IMR-90 (cell line): Measurements from ENCODE around the gene PAK6. TPM values are rescaled to one million over a fixed set of nuclear protein-coding genes. Genes with fewer than 3 reads are reported as not detected.

ENCODE experiments used
- ATAC-seq: fragments of 200-7000 bp; cut with Tn5 transposase; 2 replicates; pipeline ENCODE4 v1.9.1; 2020; ENCODE audit warnings: low read depth, mild to moderate bottlenecking, moderate library complexity
- BruUV-seq: library from RNA; stranded (reverse); fragments of 400-500 nt; replicated peaks from 2 replicates; lab custom pipeline; 2021; lab: Mats Ljungman, UMichigan
- CTCF ChIA-PET: fragments of 300-600 bp; formaldehyde crosslinking; extraction: SDS; loops from one replicate; lab custom pipeline; 2021; ENCODE audit warnings: antibody characterized with exemption; lab: Yijun Ruan, JAX
- POLR2A ChIA-PET: fragments of 300-600 bp; sonication (Branson Sonifier 250); formaldehyde crosslinking; loops from one replicate; lab custom pipeline; 2022; ENCODE audit warnings: antibody characterized with exemption; ENCODE audit not compliant: unreplicated experiment; lab: Charles Lee
- DNase-seq: peaks from one replicate; pipeline ENCODE4 v3.0.0; 2013
- H2AFZ ChIP-seq: replicated peaks from 2 replicates; pipeline ENCODE3; 2013; ENCODE audit warnings: low read length, mild to moderate bottlenecking; ENCODE audit not compliant: poor library complexity
- H2AK5ac ChIP-seq: 2 replicates; pipeline ENCODE4 v1.6.1; 2013; ENCODE audit warnings: low read depth, low read length, inconsistent platforms
- H2AK9ac ChIP-seq: replicated peaks from 2 replicates; pipeline ENCODE3; 2013; ENCODE audit warnings: mild to moderate bottlenecking, low read depth, low read length, moderate library complexity; ENCODE audit not compliant: poor library complexity
- H2BK120ac ChIP-seq: 2 replicates; pipeline ENCODE4 v1.6.1; 2013; ENCODE audit warnings: low read depth, low read length, inconsistent platforms
- H2BK15ac ChIP-seq: 3 replicates; pipeline ENCODE4 v1.6.1; 2013; ENCODE audit warnings: low read depth, low read length, inconsistent platforms
- H2BK20ac ChIP-seq: 2 replicates; pipeline ENCODE4 v1.6.1; 2013; ENCODE audit warnings: low read depth, mild to moderate bottlenecking, inconsistent platforms, low read length, moderate library complexity
- H2BK5ac ChIP-seq: 2 replicates; pipeline ENCODE4 v1.6.1; 2013; ENCODE audit warnings: mild to moderate bottlenecking, low read depth, low read length, inconsistent platforms; ENCODE audit not compliant: poor library complexity, severe bottlenecking
- H3K14ac ChIP-seq: replicated peaks from 2 replicates; pipeline ENCODE4 v1.6.1; 2013; ENCODE audit warnings: low read depth, low read length, inconsistent platforms
- H3K18ac ChIP-seq: 2 replicates; pipeline ENCODE4 v1.6.1; 2013; ENCODE audit warnings: low read depth, low read length, control low read depth
- H3K23ac ChIP-seq: 2 replicates; pipeline ENCODE4 v1.6.1; 2013; ENCODE audit warnings: low read depth, low read length, inconsistent platforms
- H3K27ac ChIP-seq: 2 replicates; pipeline ENCODE4 v1.5.1; 2013; ENCODE audit warnings: mild to moderate bottlenecking, control low read depth, low read length; ENCODE audit not compliant: insufficient read depth
- H3K27me3 ChIP-seq: 2 replicates; pipeline ENCODE4 v1.6.1; 2013; ENCODE audit warnings: low read length; ENCODE audit not compliant: control insufficient read depth, insufficient read depth
- H3K36me3 ChIP-seq: 2 replicates; pipeline ENCODE4 v1.6.1; 2013; ENCODE audit warnings: low read length, mixed read lengths; ENCODE audit not compliant: control insufficient read depth, insufficient read depth
- H3K4ac ChIP-seq: 2 replicates; pipeline ENCODE4 v1.6.1; 2013; ENCODE audit warnings: low read depth, low read length, inconsistent platforms
- H3K4me1 ChIP-seq: 2 replicates; pipeline ENCODE4 v1.6.1; 2013; ENCODE audit warnings: low read length, mixed read lengths; ENCODE audit not compliant: control insufficient read depth, insufficient read depth
- H3K4me2 ChIP-seq: 2 replicates; pipeline ENCODE4 v1.6.1; 2013; ENCODE audit warnings: low read depth, mild to moderate bottlenecking, control low read depth, low read length, moderate library complexity
- H3K4me3 ChIP-seq: 2 replicates; pipeline ENCODE4 v1.5.1; 2013; ENCODE audit warnings: low read depth, mild to moderate bottlenecking, control low read depth, low read length, moderate library complexity; ENCODE audit not compliant: insufficient read depth
- H3K56ac ChIP-seq: 2 replicates; pipeline ENCODE4 v1.6.1; 2013; ENCODE audit warnings: low read length, inconsistent platforms; ENCODE audit not compliant: insufficient read depth; ENCODE audit errors: extremely low read depth
- H3K79me1 ChIP-seq, 2 experiments: 2 replicates each; pipeline ENCODE4 v1.6.1; 2013; ENCODE audit warnings: low read length in 2 of 2, inconsistent platforms in 1 of 2, low read depth in 1 of 2
- H3K9ac ChIP-seq: 2 replicates; pipeline ENCODE4 v1.6.1; 2013; ENCODE audit warnings: low read depth, low read length, control low read depth
- H3K9me1 ChIP-seq: 2 replicates; pipeline ENCODE4 v1.6.1; 2013; ENCODE audit warnings: low read length, inconsistent platforms; ENCODE audit not compliant: insufficient read depth
- H3K9me3 ChIP-seq: 2 replicates; pipeline ENCODE4 v1.6.1; 2013; ENCODE audit warnings: low read length; ENCODE audit not compliant: control insufficient read depth, insufficient read depth
- H4K20me1 ChIP-seq: 2 replicates; pipeline ENCODE4 v1.6.1; 2013; ENCODE audit warnings: low read length, inconsistent platforms; ENCODE audit not compliant: insufficient read depth
- H4K5ac ChIP-seq: 2 replicates; pipeline ENCODE4 v1.6.1; 2013; ENCODE audit warnings: mild to moderate bottlenecking, low read depth, low read length, control low read depth
- H4K8ac ChIP-seq, 2 experiments: 2 replicates each; pipeline ENCODE4 v1.6.1; 2013; ENCODE audit warnings: low read depth in 2 of 2, low read length in 2 of 2, control low read depth in 1 of 2, inconsistent platforms in 1 of 2
- H4K91ac ChIP-seq: 2 replicates; pipeline ENCODE4 v1.6.1; 2013; ENCODE audit warnings: low read depth, low read length, inconsistent platforms; ENCODE audit not compliant: insufficient read depth
- CEBPB ChIP-seq: IDR thresholded peaks from 2 replicates; pipeline ENCODE4 v1.6.1; 2012; ENCODE audit warnings: low read depth, low read length, improper control_type of control experiment
- CHD1 ChIP-seq: IDR thresholded peaks from 2 replicates; pipeline ENCODE4 v1.6.1; 2012; ENCODE audit warnings: low read depth, low read length, improper control_type of control experiment
- FOS ChIP-seq: fragments of 150-350 bp; IDR thresholded peaks from 2 replicates; pipeline ENCODE4 v1.6.1; 2016; ENCODE audit warnings: low read depth, low read length
- MAZ ChIP-seq: IDR thresholded peaks from 2 replicates; pipeline ENCODE4 v1.6.1; 2012; ENCODE audit warnings: low read depth, mild to moderate bottlenecking, low read length, improper control_type of control experiment, moderate library complexity, borderline replicate concordance
- MXI1 ChIP-seq: IDR thresholded peaks from 2 replicates; pipeline ENCODE4 v1.6.1; 2012; ENCODE audit warnings: low read depth, mild to moderate bottlenecking, low read length, moderate library complexity, borderline replicate concordance
- NFE2L2 ChIP-seq: fragments of 150-350 bp; IDR thresholded peaks from 2 replicates; pipeline ENCODE4 v1.6.1; 2016; ENCODE audit warnings: low read depth, mild to moderate bottlenecking, low read length
- RAD21 ChIP-seq: IDR thresholded peaks from 2 replicates; pipeline ENCODE4 v1.6.1; 2012; ENCODE audit warnings: low read length, improper control_type of control experiment
- RCOR1 ChIP-seq: IDR thresholded peaks from 2 replicates; pipeline ENCODE4 v1.6.1; 2012; ENCODE audit warnings: mild to moderate bottlenecking, low read length, improper control_type of control experiment; ENCODE audit not compliant: insufficient replicate concordance
- RFX5 ChIP-seq: IDR thresholded peaks from 2 replicates; pipeline ENCODE4 v1.8.0; 2012; ENCODE audit warnings: low read depth, mild to moderate bottlenecking, low read length, moderate library complexity
- SMC3 ChIP-seq: fragments of 150-350 bp; IDR thresholded peaks from 2 replicates; pipeline ENCODE4 v1.6.1; 2016; ENCODE audit warnings: low read depth, mild to moderate bottlenecking, antibody characterized with exemption, low read length, moderate library complexity
- USF2 ChIP-seq: fragments of 150-350 bp; IDR thresholded peaks from 2 replicates; pipeline ENCODE4 v1.6.1; 2017; ENCODE audit warnings: mild to moderate bottlenecking, antibody characterized with exemption, low read length, low read depth
- WGBS, 2 experiments: methylation state at CpG; one replicate each; pipeline versions ENCODE4 v1.1.5 to v1.1.7; 2013; ENCODE audit warnings: missing lambda C conversion rate in 2 of 2; ENCODE audit not compliant: insufficient read length in 1 of 2; ENCODE audit errors: extremely low coverage in 2 of 2; 5-methylcytosine and 5-hydroxymethylcytosine counted together
- dilution Hi-C: fragments of 300-500 bp; cut with HindIII; formaldehyde crosslinking; loops from one replicate; pipeline ENCODE4 v1.14.3; 2018; ENCODE audit warnings: low sequenced_read_pairs; ENCODE audit not compliant: unreplicated experiment
- in situ Hi-C: fragments of 300-500 bp; cut with MboI; formaldehyde crosslinking; loops from 3 replicates; pipeline ENCODE4 v1.14.3; 2019; ENCODE audit warnings: low sequenced_read_pairs, inconsistent platforms, mixed read lengths
- intact Hi-C: fragments of 100-400 bp; cut with micrococcal nuclease; formaldehyde crosslinking; loops from 2 replicates; pipeline ENCODE4 v1.10.0; 2022
- polyA plus RNA-seq, 3 experiments: library from polyadenylated mRNA; depleted of rRNA; stranded (reverse); fragments of >200 nt; gene quantifications; 2 replicates each; pipeline ENCODE4 v1.2.3, GENCODE V29; 2012; ENCODE audit warnings: low replicate concordance in 1 of 3
- total RNA-seq: library from RNA; depleted of rRNA; stranded (reverse); fragments of >200 nt; gene quantifications from 2 replicates; pipeline ENCODE4 v1.2.3, GENCODE V29; 2012

Gene PAK6
- total and polyA plus RNA-seq, 2 of the 4 experiments (the other 2 are of a cell fraction) = 0.21 TPM; not detected in 1

GRCh38 chr15:40277471-40277870 lies 38.6 kb downstream of the PAK6 start:
- Histone ChIP-seq H2AFZ (peak overlapping the region; percentile 63), H3K27me3 (peaks cover 47% of the 10 kb centered on the region), H3K9me1 (no peaks in the 10 kb centered on the region), H2AK5ac (no peak overlapping the region), H4K91ac (no peak overlapping the region), H3K36me3 (no peaks in the 10 kb centered on the region), H4K8ac (no peak overlapping the region), H3K9ac (no peak overlapping the region), H2BK5ac (no peak overlapping the region), H4K5ac (no peak overlapping the region), H3K23ac (no peak overlapping the region), H3K4me3 (no peak overlapping the region), H3K14ac (no peak overlapping the region), H3K9me3 (no peaks in the 10 kb centered on the region), H3K4ac (no peak overlapping the region), H3K4me2 (no peak overlapping the region), H4K20me1 (no peaks in the 10 kb centered on the region), H3K27ac (no peak overlapping the region), H3K18ac (no peak overlapping the region), H3K79me1 (no peaks in the 10 kb centered on the region), H3K4me1 (peaks cover 4% of the 10 kb centered on the region), H3K56ac (no peak overlapping the region), H2BK120ac (no peak overlapping the region), H2AK9ac (no peak overlapping the region), H2BK20ac (no peak overlapping the region), H2BK15ac (no peak overlapping the region)
- BruUV-seq = no TSS peak
- CTCF ChIA-PET = interaction anchor here (6.0 kb wide), 1 partner anchor 59 kb away, joined by 81 read pairs; no protein-coding TSS in a partner anchor
- WGBS, 2 experiments = 33% methylated on average over 3 of the region's 16 CpGs; no CpG with 5 or more reads in 1 of the 2 experiments
- dilution Hi-C loops = no loop called here
- no peak for DNase-seq
- POLR2A ChIA-PET = no interaction called here
- in situ Hi-C loops = loop anchor here (5.0 kb wide), 1 partner anchor 150 kb away; no protein-coding TSS in a partner anchor
- ATAC-seq = no peak
- TF ChIP-seq CHD1 (no peak), MAZ (no peak), RCOR1 (no peak), SMC3 (no peak), FOS (no peak), RFX5 (no peak), MXI1 (no peak), CEBPB (no peak), USF2 (no peak), NFE2L2 (no peak), RAD21 (no peak)
- intact Hi-C loops = no loop called here
